Liver (tissue), 3 donors: Measurements from ENCODE around the gene GNB5.

Source experiments
- ATF3 ChIP-seq: IDR thresholded peaks from 2 replicates; pipeline ENCODE4 v1.6.1; 2016; ENCODE audit warnings: antibody characterized with exemption
- CTCF ChIP-seq: fragments of 150-350 bp; IDR thresholded peaks from 2 replicates; pipeline ENCODE4 v1.5.1; 2017; ENCODE audit warnings: improper control_type of control experiment, low read depth, low read length; ENCODE audit not compliant: missing input control
- EGR1 ChIP-seq, 2 donors: IDR thresholded peaks; 2 replicates each; pipeline ENCODE4 v1.6.1; 2016 to 2018; ENCODE audit warnings: antibody characterized with exemption in 2 of 2, low read depth in 2 of 2
- HNF4A ChIP-seq, 2 donors: conservative IDR thresholded peaks; 2 replicates each; pipeline ENCODE4 v1.6.1; 2016; ENCODE audit warnings: antibody characterized with exemption in 2 of 2, mild to moderate bottlenecking in 2 of 2
- MAX ChIP-seq: IDR thresholded peaks from 2 replicates; pipeline ENCODE4 v1.6.1; 2016; ENCODE audit warnings: antibody characterized with exemption
- RXRA ChIP-seq, 2 donors: IDR thresholded peaks; 2 replicates each; pipeline ENCODE4 v1.6.1; 2017 to 2018; ENCODE audit warnings: antibody characterized with exemption in 2 of 2, mild to moderate bottlenecking in 1 of 2
- TAF1 ChIP-seq: conservative IDR thresholded peaks from 2 replicates; pipeline ENCODE4 v1.6.1; 2016; ENCODE audit warnings: antibody characterized with exemption, mild to moderate bottlenecking
- YY1 ChIP-seq: IDR thresholded peaks from 2 replicates; pipeline ENCODE4 v1.6.1; 2016; ENCODE audit warnings: antibody characterized with exemption, mild to moderate bottlenecking
- ZBTB33 ChIP-seq: IDR thresholded peaks from 2 replicates; pipeline ENCODE4 v1.6.1; 2016; ENCODE audit warnings: antibody characterized with exemption
- donor health status: healthy.
- donor health status: healthy.

- no peak for TF ChIP-seq TAF1
- no peak for TF ChIP-seq RXRA (IDR thresholded peaks at IDR 0.05)
- no peak for TF ChIP-seq CTCF
- TF ChIP-seq EGR1 (IDR thresholded peaks at IDR 0.05; ENCODE audit: low read depth in 2 of 2): no peak
- TF ChIP-seq ZBTB33: no peak
- TF ChIP-seq HNF4A (conservative IDR thresholded peaks at IDR 0.05): no peak
- no peak for TF ChIP-seq YY1
- no peak for TF ChIP-seq ATF3
- no peak for TF ChIP-seq MAX
Measured at GRCh38 chr15:52207191-52207590, 16.0 kb upstream of the GNB5 start.
